Activated naive CD8-positive, alpha-beta T cell treated with anti-CD3 and anti-CD28 coated beads, Interleukin-2, amount 10 ng/mL, durations not matched to agents 7 days and 5 days (primary cell): ENCODE results near the gene CBLL2. TPM values are rescaled to one million over a fixed set of nuclear protein-coding genes. Genes with fewer than 3 reads are reported as not detected.

Experiments used
- ATAC-seq: fragments of 150-1000 bp; cut with Tn5 transposase; one replicate; pipeline ENCODE4 v1.10.0; 2021; ENCODE audit warnings: low read depth, moderate library complexity
- POLR2A ChIA-PET: fragments of 350-600 bp; sonication (Branson Sonifier 250); formaldehyde crosslinking; loops from one replicate; lab custom pipeline; 2021; ENCODE audit warnings: antibody characterized with exemption; lab: Charles Lee
- DNase-seq: peaks from one replicate; pipeline ENCODE4 v3.0.0; 2021
- H3K27ac Mint-ChIP-seq: one replicate; pipeline ENCODE4 v1.8.0; 2022; ENCODE audit warnings: mild to moderate bottlenecking, mixed read lengths
- H3K27me3 Mint-ChIP-seq: one replicate; pipeline ENCODE4 v1.8.0; 2022; ENCODE audit warnings: mild to moderate bottlenecking, moderate library complexity, mixed read lengths
- H3K36me3 Mint-ChIP-seq: one replicate; pipeline ENCODE4 v1.8.0; 2021; ENCODE audit warnings: mild to moderate bottlenecking, mixed read lengths
- H3K4me1 Mint-ChIP-seq: one replicate; pipeline ENCODE4 v1.8.0; 2021; ENCODE audit warnings: mixed read lengths
- H3K4me3 Mint-ChIP-seq: one replicate; pipeline ENCODE4 v1.8.0; 2022; ENCODE audit warnings: mild to moderate bottlenecking, moderate library complexity, mixed read lengths
- H3K9me3 Mint-ChIP-seq: one replicate; pipeline ENCODE4 v1.8.0; 2021; ENCODE audit warnings: mixed read lengths
- total RNA-seq, 2 experiments: library from RNA; stranded (reverse); gene quantifications; one replicate each; pipeline ENCODE4 v1.2.3, GENCODE V29; 2021

CBLL2 gene
- total RNA-seq, 2 experiments from 2014 or later: not detected

GRCh38 chrX:22313766-22314165, 41.1 kb downstream of the CBLL2 start:
- POLR2A ChIA-PET: no interaction called here
- no peak overlapping the region for H3K4me3 Mint-ChIP-seq
- H3K36me3 Mint-ChIP-seq: no peaks in the 10 kb centered on the region
- ATAC-seq (no peak), DNase-seq (no peak)
- H3K27me3 Mint-ChIP-seq: peaks cover 4% of the 10 kb centered on the region
- no peak overlapping the region for H3K27ac Mint-ChIP-seq
- H3K9me3 Mint-ChIP-seq: no peaks in the 10 kb centered on the region
- H3K4me1 Mint-ChIP-seq: no peaks in the 10 kb centered on the region

- no peak for DNase-seq
- Mint-ChIP-seq H3K9me3 (no peaks in the 10 kb centered on the region), H3K4me1 (no peaks in the 10 kb centered on the region), H3K27me3 (peaks cover 4% of the 10 kb centered on the region), H3K27ac (no peak overlapping the region), H3K4me3 (no peak overlapping the region), H3K36me3 (no peaks in the 10 kb centered on the region)
- POLR2A ChIA-PET: no interaction called here
- no peak for ATAC-seq
Measured at GRCh38 chrX:22314211-22314610, 41.5 kb downstream of the CBLL2 start.

- no peaks in the 10 kb centered on the region for H3K36me3 Mint-ChIP-seq
- H3K27ac Mint-ChIP-seq: no peak overlapping the region
- no peaks in the 10 kb centered on the region for H3K9me3 Mint-ChIP-seq
- no peak for DNase-seq
- H3K4me1 Mint-ChIP-seq: no peaks in the 10 kb centered on the region
- no peak for ATAC-seq
- peaks cover 4% of the 10 kb centered on the region for H3K27me3 Mint-ChIP-seq
- POLR2A ChIA-PET: no interaction called here
- H3K4me3 Mint-ChIP-seq: no peak overlapping the region
Measured at GRCh38 chrX:22314692-22315091, 42.0 kb downstream of the CBLL2 start.

- H3K4me1 Mint-ChIP-seq: no peaks in the 10 kb centered on the region
- POLR2A ChIA-PET: no interaction called here
- peaks cover 4% of the 10 kb centered on the region for H3K27me3 Mint-ChIP-seq
- no peak overlapping the region for H3K27ac Mint-ChIP-seq
- no peak overlapping the region for H3K4me3 Mint-ChIP-seq
- H3K36me3 Mint-ChIP-seq: no peaks in the 10 kb centered on the region
- no peak for DNase-seq
- no peaks in the 10 kb centered on the region for H3K9me3 Mint-ChIP-seq
- no peak for ATAC-seq
Measured at GRCh38 chrX:22315151-22315550, 42.4 kb downstream of the CBLL2 start.

GRCh38 chrX:22320236-22320873, 47.6 kb downstream of the CBLL2 start:
- Mint-ChIP-seq H3K36me3 (no peaks in the 10 kb centered on the region), H3K9me3 (no peaks in the 10 kb centered on the region), H3K27ac (no peak overlapping the region), H3K4me3 (no peak overlapping the region), H3K4me1 (no peaks in the 10 kb centered on the region), H3K27me3 (no peaks in the 10 kb centered on the region)
- POLR2A ChIA-PET: no interaction called here
- DNase-seq (no peak), ATAC-seq (no peak)

- ATAC-seq (no peak), DNase-seq (no peak)
- Mint-ChIP-seq H3K4me1 (no peaks in the 10 kb centered on the region), H3K27ac (no peak overlapping the region), H3K9me3 (no peaks in the 10 kb centered on the region), H3K27me3 (no peaks in the 10 kb centered on the region), H3K36me3 (no peaks in the 10 kb centered on the region), H3K4me3 (no peak overlapping the region)
- POLR2A ChIA-PET: no interaction called here
Measured at GRCh38 chrX:22323541-22323940, 50.8 kb downstream of the CBLL2 start.

Other genes with a start within 250 kb of the CBLL2 start
- gene PHEX, start 240.6 kb upstream of the CBLL2 start, total RNA-seq: under 1 TPM; 0.23 to 0.55 TPM